Measurements from ENCODE around the gene DBT.
"Not testable (repeated sequence)": the region's sequence is repeated elsewhere in the genome, so short reads cannot be mapped to it uniquely, and the experiment has no call there.

GRCh38 chr1:100233566-100233965, 16.1 kb downstream of the DBT start:
- not testable (repeated sequence) for TF ChIP-seq POLR2AphosphoS5 (IDR thresholded peaks at IDR 0.05; ENCODE audit: low read depth, low read length); TAF1 (IDR thresholded peaks at IDR 0.05; ENCODE audit: borderline replicate concordance, low read depth, low read length)
